Measurements from ENCODE around the gene FES.

DNA sequence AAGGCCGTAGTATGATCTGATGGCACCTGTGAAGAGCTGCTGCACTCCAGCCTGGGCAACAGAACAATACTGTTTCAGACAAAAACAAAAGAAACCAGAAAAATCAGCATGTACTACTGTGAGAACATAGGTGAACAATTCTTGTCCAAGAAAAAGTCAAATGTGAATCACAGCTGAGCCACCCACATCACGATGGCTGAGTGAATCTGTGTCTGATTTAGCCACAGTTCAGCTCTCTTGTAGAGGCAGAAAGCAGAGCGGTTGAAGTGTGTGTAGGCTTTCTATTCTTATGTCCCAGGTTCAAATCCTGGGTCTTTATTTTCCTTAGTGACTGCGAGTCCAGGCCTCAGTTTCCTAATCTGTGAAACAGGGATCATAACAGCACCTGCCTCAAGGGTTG, 20.3 kb upstream of the FES start:
- TF ChIP-seq, protein P1, sequence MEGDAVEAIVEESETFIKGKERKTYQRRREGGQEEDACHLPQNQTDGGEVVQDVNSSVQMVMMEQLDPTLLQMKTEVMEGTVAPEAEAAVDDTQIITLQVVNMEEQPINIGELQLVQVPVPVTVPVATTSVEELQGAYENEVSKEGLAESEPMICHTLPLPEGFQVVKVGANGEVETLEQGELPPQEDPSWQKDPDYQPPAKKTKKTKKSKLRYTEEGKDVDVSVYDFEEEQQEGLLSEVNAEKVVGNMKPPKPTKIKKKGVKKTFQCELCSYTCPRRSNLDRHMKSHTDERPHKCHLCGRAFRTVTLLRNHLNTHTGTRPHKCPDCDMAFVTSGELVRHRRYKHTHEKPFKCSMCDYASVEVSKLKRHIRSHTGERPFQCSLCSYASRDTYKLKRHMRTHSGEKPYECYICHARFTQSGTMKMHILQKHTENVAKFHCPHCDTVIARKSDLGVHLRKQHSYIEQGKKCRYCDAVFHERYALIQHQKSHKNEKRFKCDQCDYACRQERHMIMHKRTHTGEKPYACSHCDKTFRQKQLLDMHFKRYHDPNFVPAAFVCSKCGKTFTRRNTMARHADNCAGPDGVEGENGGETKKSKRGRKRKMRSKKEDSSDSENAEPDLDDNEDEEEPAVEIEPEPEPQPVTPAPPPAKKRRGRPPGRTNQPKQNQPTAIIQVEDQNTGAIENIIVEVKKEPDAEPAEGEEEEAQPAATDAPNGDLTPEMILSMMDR (IDR thresholded peaks at IDR 0.05): no peak
- TF ChIP-seq POLR2A (IDR thresholded peaks at IDR 0.05): no peak
